ENCODE data around the gene ASAP2.

- TF ChIP-seq CTCF (IDR thresholded peaks at IDR 0.05; ENCODE audit: poor library complexity, severe bottlenecking) (no peak), SMC3 (conservative IDR thresholded peaks at IDR 0.05; ENCODE audit: poor library complexity) (no peak), EZH2 (IDR thresholded peaks at IDR 0.05; ENCODE audit: borderline replicate concordance, insufficient read depth, low read length, poor library complexity, severe bottlenecking) (no peak), POLR2AphosphoS5 (IDR thresholded peaks at IDR 0.05) (no peak), EP300 (conservative IDR thresholded peaks at IDR 0.05; ENCODE audit: poor library complexity, severe bottlenecking) (no peak), RAD21 (conservative IDR thresholded peaks at IDR 0.05) (no peak), REST (IDR thresholded peaks at IDR 0.05; ENCODE audit: borderline replicate concordance) (no peak), TAF1 (IDR thresholded peaks at IDR 0.05; ENCODE audit: low read depth) (no peak)
These were observed 22.3 kb downstream of the ASAP2 start for GRCh38 chr2:9228781-9229469.
